MM.1S (cell line): Measurements from ENCODE around the gene ISG20.
"Not testable (repeated sequence)": the region's sequence is repeated elsewhere in the genome, so short reads cannot be mapped to it uniquely, and the experiment has no call there.

ENCODE experiments used
- DNase-seq: peaks from one replicate; pipeline ENCODE4 v3.0.0-alpha.2; 2015
- H2AFZ ChIP-seq: fragments of 300-600 bp; sonication (generic); 2 replicates; pipeline ENCODE4 v1.6.0; 2016; ENCODE audit warnings: antibody characterized with exemption, low read length
- H3F3A ChIP-seq: fragments of 300-600 bp; sonication (generic); 2 replicates; pipeline ENCODE4 v1.6.1; 2016; ENCODE audit warnings: mild to moderate bottlenecking, antibody characterized with exemption, low read length, moderate library complexity, mixed read lengths; ENCODE audit not compliant: insufficient read depth
- H3K27ac ChIP-seq: fragments of 300-600 bp; sonication (generic); 2 replicates; pipeline ENCODE4 v1.5.1; 2016; ENCODE audit warnings: mild to moderate bottlenecking, low read length
- H3K27me3 ChIP-seq: fragments of 300-600 bp; sonication (generic); replicated peaks from 2 replicates; pipeline ENCODE4 v1.6.0; 2016; ENCODE audit warnings: low read length; ENCODE audit not compliant: insufficient read depth
- H3K36me3 ChIP-seq: fragments of 300-600 bp; sonication (generic); replicated peaks from 2 replicates; pipeline ENCODE4 v1.6.1; 2016; ENCODE audit warnings: mild to moderate bottlenecking, low read length, mixed read lengths; ENCODE audit not compliant: insufficient read depth
- H3K4me1 ChIP-seq: fragments of 300-600 bp; sonication (generic); 2 replicates; pipeline ENCODE4 v1.6.1; 2016; ENCODE audit warnings: low read length, mixed read lengths
- H3K4me2 ChIP-seq: fragments of 300-600 bp; sonication (generic); 2 replicates; pipeline ENCODE4 v1.6.0; 2016; ENCODE audit warnings: low read depth, low read length
- H3K4me3 ChIP-seq: fragments of 300-600 bp; sonication (generic); 2 replicates; pipeline ENCODE4 v1.5.1; 2016; ENCODE audit warnings: low read length, mixed read lengths
- H3K79me2 ChIP-seq: fragments of 300-600 bp; sonication (generic); 2 replicates; pipeline ENCODE4 v1.6.1; 2016; ENCODE audit warnings: mixed run types, low read length, mixed read lengths
- H3K9ac ChIP-seq: fragments of 300-600 bp; sonication (generic); 2 replicates; pipeline ENCODE4 v1.6.1; 2016; ENCODE audit warnings: low read length, mixed read lengths
- H3K9me2 ChIP-seq: fragments of 300-600 bp; sonication (generic); replicated peaks from 2 replicates; pipeline ENCODE4 v1.6.1; 2016; ENCODE audit warnings: mild to moderate bottlenecking, low read length, mixed read lengths; ENCODE audit not compliant: insufficient read depth
- H3K9me3 ChIP-seq: fragments of 300-600 bp; sonication (generic); replicated peaks from 2 replicates; pipeline ENCODE4 v1.6.1; 2016; ENCODE audit warnings: mild to moderate bottlenecking, low read length, mixed read lengths; ENCODE audit not compliant: insufficient read depth
- H4K20me1 ChIP-seq: fragments of 300-600 bp; sonication (generic); 2 replicates; pipeline ENCODE4 v1.6.1; 2016; ENCODE audit warnings: mild to moderate bottlenecking, low read length, moderate library complexity, mixed read lengths; ENCODE audit not compliant: insufficient read depth
- EZH2 ChIP-seq: fragments of 300-600 bp; sonication (generic); optimal IDR thresholded peaks from 2 replicates; pipeline ENCODE3; 2017; ENCODE audit warnings: low read depth, mild to moderate bottlenecking, antibody characterized with exemption, low read length, mixed read lengths
- EZH2phosphoT487 ChIP-seq: fragments of 300-600 bp; sonication (generic); IDR thresholded peaks from 2 replicates; pipeline ENCODE4 v1.6.1; 2018; ENCODE audit warnings: antibody characterized with exemption, low read length
- TF ChIP-seq, protein P1 (sequence below): fragments of 300-600 bp; sonication (generic); IDR thresholded peaks from 2 replicates; pipeline ENCODE4 v1.5.1; 2016; ENCODE audit warnings: antibody characterized with exemption, low read length, mixed read lengths

The ISG20 gene

DNA sequence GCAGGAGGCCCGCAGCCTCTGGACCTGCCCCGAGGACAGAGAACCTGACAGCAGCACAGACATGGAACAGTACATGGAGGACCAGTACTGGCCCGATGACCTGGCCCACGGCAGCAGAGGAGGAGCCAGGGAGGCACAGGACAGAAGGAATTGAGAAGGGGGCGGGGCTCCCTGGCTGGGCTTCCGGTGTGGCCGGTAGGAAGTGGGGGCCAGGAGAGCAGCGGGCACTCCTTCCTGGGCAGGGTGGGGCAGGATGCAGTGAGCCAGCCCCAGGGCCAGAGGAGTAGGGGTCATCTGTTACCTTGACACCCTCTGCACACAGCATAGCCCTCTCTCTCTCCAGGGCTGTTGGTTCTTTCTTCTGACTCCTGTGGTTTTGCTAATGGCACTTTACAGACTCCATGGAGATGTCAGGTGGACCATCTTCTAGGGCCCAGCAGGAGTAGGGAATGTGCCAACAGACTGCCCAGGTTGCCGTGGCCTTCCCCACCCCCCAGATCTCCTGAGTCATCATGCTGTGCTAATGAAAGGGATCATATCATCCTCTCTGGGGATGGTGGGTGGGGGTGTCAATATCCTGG, 8.6 kb upstream of the ISG20 start:
- peaks cover 53% of the 10 kb centered on the region for H3F3A ChIP-seq
- H3K9me3 ChIP-seq: no peaks in the 10 kb centered on the region
- no peak overlapping the region for H3K9ac ChIP-seq
- H3K4me3 ChIP-seq: no peak overlapping the region
- no peak for DNase-seq
- H3K36me3 ChIP-seq: peaks cover 37% of the 10 kb centered on the region
- H3K9me2 ChIP-seq: no peaks in the 10 kb centered on the region
- H3K27ac ChIP-seq: peak overlapping the region; percentile 9; the same call in 1 of the 2 replicates
- H3K4me2 ChIP-seq: no peak overlapping the region
- H3K4me1 ChIP-seq: peaks cover 74% of the 10 kb centered on the region
- H4K20me1 ChIP-seq: peaks cover 12% of the 10 kb centered on the region; the same call in 1 of the 2 replicates
- peaks cover 81% of the 10 kb centered on the region for H3K79me2 ChIP-seq
- no peak overlapping the region for H2AFZ ChIP-seq
- H3K27me3 ChIP-seq: no peaks in the 10 kb centered on the region
- TF ChIP-seq EZH2 (no peak), EZH2phosphoT487 (no peak)
- TF ChIP-seq, protein P1, sequence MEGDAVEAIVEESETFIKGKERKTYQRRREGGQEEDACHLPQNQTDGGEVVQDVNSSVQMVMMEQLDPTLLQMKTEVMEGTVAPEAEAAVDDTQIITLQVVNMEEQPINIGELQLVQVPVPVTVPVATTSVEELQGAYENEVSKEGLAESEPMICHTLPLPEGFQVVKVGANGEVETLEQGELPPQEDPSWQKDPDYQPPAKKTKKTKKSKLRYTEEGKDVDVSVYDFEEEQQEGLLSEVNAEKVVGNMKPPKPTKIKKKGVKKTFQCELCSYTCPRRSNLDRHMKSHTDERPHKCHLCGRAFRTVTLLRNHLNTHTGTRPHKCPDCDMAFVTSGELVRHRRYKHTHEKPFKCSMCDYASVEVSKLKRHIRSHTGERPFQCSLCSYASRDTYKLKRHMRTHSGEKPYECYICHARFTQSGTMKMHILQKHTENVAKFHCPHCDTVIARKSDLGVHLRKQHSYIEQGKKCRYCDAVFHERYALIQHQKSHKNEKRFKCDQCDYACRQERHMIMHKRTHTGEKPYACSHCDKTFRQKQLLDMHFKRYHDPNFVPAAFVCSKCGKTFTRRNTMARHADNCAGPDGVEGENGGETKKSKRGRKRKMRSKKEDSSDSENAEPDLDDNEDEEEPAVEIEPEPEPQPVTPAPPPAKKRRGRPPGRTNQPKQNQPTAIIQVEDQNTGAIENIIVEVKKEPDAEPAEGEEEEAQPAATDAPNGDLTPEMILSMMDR: no peak

DNA sequence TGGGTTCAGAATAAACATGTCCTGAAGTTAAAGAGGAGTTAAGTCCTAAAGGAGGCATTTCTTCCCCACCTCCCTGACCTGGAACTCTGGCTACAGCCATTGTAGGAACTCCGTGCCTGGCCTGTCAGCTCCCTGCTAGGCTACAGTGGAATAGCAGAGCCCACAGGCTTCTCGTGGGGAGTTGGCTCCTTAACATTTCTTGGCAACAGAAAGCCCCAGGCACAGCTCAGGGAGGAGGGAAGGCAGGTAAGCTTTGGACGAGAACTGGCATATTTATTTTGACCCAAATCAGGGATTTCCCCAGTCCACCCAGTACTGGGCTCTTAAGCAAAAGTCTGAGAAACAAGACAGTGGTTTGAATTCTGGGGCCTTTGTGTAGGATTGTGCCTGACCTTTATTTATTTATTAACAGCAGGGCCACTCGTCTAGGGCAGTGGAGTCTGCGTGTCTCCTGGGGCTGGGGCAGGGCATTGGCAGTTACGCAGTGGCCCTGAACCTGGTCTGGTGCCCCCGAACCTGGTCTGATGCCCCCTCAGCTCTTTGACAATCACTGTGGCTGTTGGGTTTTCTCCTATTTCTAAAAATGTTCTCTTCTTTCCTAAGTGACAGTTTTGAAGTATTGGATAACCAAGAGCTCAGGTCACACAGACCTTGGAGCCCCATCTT, 7.9 kb upstream of the ISG20 start:
- Histone ChIP-seq H3K9ac (no peak overlapping the region), H3K79me2 (peaks cover 76% of the 10 kb centered on the region), H3K4me3 (no peak overlapping the region), H3F3A (peaks cover 57% of the 10 kb centered on the region), H4K20me1 (peaks cover 12% of the 10 kb centered on the region; the same call in 1 of the 2 replicates), H3K36me3 (peaks cover 37% of the 10 kb centered on the region), H3K27me3 (no peaks in the 10 kb centered on the region), H3K27ac (peak overlapping the region; percentile 9; the same call in 1 of the 2 replicates), H3K9me3 (no peaks in the 10 kb centered on the region), H3K4me2 (no peak overlapping the region), H3K4me1 (peaks cover 75% of the 10 kb centered on the region), H3K9me2 (no peaks in the 10 kb centered on the region), H2AFZ (no peak overlapping the region)
- TF ChIP-seq, protein P1: no peak
- TF ChIP-seq EZH2 (no peak), EZH2phosphoT487 (no peak)
- no peak for DNase-seq

DNA sequence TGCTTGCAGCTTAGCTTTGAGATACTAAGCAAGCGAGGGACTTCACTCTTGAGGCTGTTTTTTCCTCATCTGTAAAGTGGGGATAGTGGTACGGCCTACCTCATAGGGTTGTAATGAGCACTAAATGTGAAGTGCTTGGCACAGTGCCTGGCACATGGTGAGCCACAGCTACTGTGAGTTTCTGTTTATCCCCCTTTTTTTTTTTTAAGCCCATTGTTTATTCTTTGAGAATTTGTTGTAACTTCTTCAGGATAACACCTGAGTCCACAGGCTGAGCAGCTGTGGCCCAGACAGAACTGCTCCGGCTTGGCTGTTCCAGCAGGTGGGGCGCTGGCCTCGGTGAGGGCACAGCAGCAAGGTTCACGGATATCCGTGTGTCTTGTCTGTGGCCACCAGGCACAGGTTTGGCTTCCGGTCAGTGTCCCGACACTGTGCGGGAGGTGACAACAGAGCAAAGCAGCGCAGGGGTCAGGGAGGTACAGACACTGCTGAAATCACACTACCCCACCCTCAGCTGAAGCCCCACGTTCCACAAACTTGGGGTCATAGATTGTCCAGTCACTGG, 7.3 kb upstream of the ISG20 start:
- H3F3A ChIP-seq: peaks cover 54% of the 10 kb centered on the region
- no peak overlapping the region for H3K9ac ChIP-seq
- H2AFZ ChIP-seq: no peak overlapping the region
- peaks cover 75% of the 10 kb centered on the region for H3K4me1 ChIP-seq
- H3K27me3 ChIP-seq: no peaks in the 10 kb centered on the region
- peaks cover 12% of the 10 kb centered on the region; the same call in 1 of the 2 replicates for H4K20me1 ChIP-seq
- peaks cover 76% of the 10 kb centered on the region for H3K79me2 ChIP-seq
- H3K36me3 ChIP-seq: peaks cover 35% of the 10 kb centered on the region
- H3K9me2 ChIP-seq: no peaks in the 10 kb centered on the region
- no peak for DNase-seq
- H3K9me3 ChIP-seq: no peaks in the 10 kb centered on the region
- TF ChIP-seq EZH2: no peak
- no peak for TF ChIP-seq EZH2phosphoT487
- TF ChIP-seq, protein P1: no peak
- no peak overlapping the region for H3K27ac ChIP-seq
- H3K4me3 ChIP-seq: no peak overlapping the region
- H3K4me2 ChIP-seq: no peak overlapping the region

DNA sequence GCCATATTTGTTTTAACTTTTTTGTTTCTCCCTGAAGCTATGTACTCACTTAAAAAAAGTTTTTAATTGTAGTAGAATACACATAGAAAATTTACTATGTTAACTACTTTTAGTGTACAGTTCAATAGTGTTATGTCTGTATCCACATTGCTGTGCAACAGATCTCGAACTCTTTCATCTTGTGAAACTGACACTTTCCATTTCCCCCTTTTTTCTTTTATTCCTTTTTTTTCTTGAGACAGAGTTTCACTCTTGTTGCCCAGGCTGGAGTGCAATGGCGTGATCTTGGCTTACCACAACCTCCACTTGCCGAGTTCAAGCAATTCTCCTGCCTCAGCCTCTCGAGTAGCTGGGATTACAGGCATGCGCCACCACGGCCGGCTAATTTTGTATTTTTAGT, 6.0 kb upstream of the ISG20 start:
- H2AFZ ChIP-seq, H3K27ac ChIP-seq, H3K9me2 ChIP-seq, H3K27me3 ChIP-seq, H3K9ac ChIP-seq, DNase-seq, H3K4me3 ChIP-seq, H3K9me3 ChIP-seq, H3K4me2 ChIP-seq: not testable (repeated sequence)
- peaks cover 30% of the 10 kb centered on the region for H3K36me3 ChIP-seq
- H3K4me1 ChIP-seq: peaks cover 75% of the 10 kb centered on the region
- H4K20me1 ChIP-seq: peaks cover 10% of the 10 kb centered on the region; the same call in 1 of the 2 replicates
- H3F3A ChIP-seq: peaks cover 57% of the 10 kb centered on the region
- peaks cover 76% of the 10 kb centered on the region for H3K79me2 ChIP-seq
